HEK293 (cell line): ENCODE results near the gene PDE4D.

Source experiments
- BCL11B ChIP-seq: fragments of 450-650 bp; formaldehyde crosslinking; IDR thresholded peaks from 2 replicates; pipeline ENCODE4 v1.5.1; 2016; ENCODE audit warnings: low read depth, missing biosample characterization, missing genetic modification characterization
- ELK4 ChIP-seq: IDR thresholded peaks from 2 replicates; pipeline ENCODE4 v1.6.1; 2011; ENCODE audit warnings: mild to moderate bottlenecking, low read depth, low read length, borderline replicate concordance
- HIC1 ChIP-seq: fragments of 450-650 bp; formaldehyde crosslinking; IDR thresholded peaks from 2 replicates; pipeline ENCODE4 v1.5.1; 2016; ENCODE audit warnings: missing biosample characterization, missing genetic modification characterization
- HOXC10 ChIP-seq: sonication (generic); formaldehyde crosslinking; IDR thresholded peaks from 2 replicates; pipeline ENCODE4 v1.8.1; 2023; ENCODE audit warnings: mild to moderate bottlenecking, missing genetic modification reagents
- KLF17 ChIP-seq: fragments of 450-650 bp; formaldehyde crosslinking; IDR thresholded peaks from 2 replicates; pipeline ENCODE4 v1.5.1; 2016; ENCODE audit warnings: missing biosample characterization, missing genetic modification characterization
- KLF8 ChIP-seq: fragments of 450-650 bp; formaldehyde crosslinking; IDR thresholded peaks from 2 replicates; pipeline ENCODE4 v1.5.1; 2016; ENCODE audit warnings: missing biosample characterization, missing genetic modification characterization
- SALL2 ChIP-seq: fragments of 450-650 bp; formaldehyde crosslinking; IDR thresholded peaks from 2 replicates; pipeline ENCODE4 v1.5.0; 2017; ENCODE audit warnings: missing biosample characterization, mild to moderate bottlenecking, missing genetic modification characterization, borderline replicate concordance
- SP2 ChIP-seq: fragments of 450-650 bp; formaldehyde crosslinking; IDR thresholded peaks from 2 replicates; pipeline ENCODE4 v1.5.1; 2016; ENCODE audit warnings: missing biosample characterization, missing genetic modification characterization
- ZBTB10 ChIP-seq: fragments of 450-650 bp; formaldehyde crosslinking; IDR thresholded peaks from 2 replicates; pipeline ENCODE4 v1.5.1; 2016; ENCODE audit warnings: missing biosample characterization, missing genetic modification characterization
- ZBTB26 ChIP-seq: fragments of 450-650 bp; formaldehyde crosslinking; optimal IDR thresholded peaks from 2 replicates; pipeline ENCODE3; 2016; ENCODE audit warnings: missing biosample characterization, mild to moderate bottlenecking, missing genetic modification characterization
- ZBTB8A ChIP-seq: fragments of 450-650 bp; formaldehyde crosslinking; IDR thresholded peaks from 2 replicates; pipeline ENCODE4 v1.5.1; 2016; ENCODE audit warnings: missing biosample characterization, missing genetic modification characterization
- ZIC2 ChIP-seq: fragments of 450-650 bp; formaldehyde crosslinking; IDR thresholded peaks from 2 replicates; pipeline ENCODE4 v1.5.1; 2016; ENCODE audit warnings: missing biosample characterization, missing genetic modification characterization
- ZNF146 ChIP-seq: fragments of 450-650 bp; formaldehyde crosslinking; IDR thresholded peaks from 2 replicates; pipeline ENCODE4 v1.5.1; 2016; ENCODE audit warnings: missing biosample characterization, missing genetic modification characterization
- ZNF157 ChIP-seq: fragments of 450-650 bp; formaldehyde crosslinking; IDR thresholded peaks from 2 replicates; pipeline ENCODE4 v1.5.1; 2016; ENCODE audit warnings: missing biosample characterization, missing genetic modification characterization
- ZNF214 ChIP-seq: fragments of 450-650 bp; formaldehyde crosslinking; IDR thresholded peaks from 2 replicates; pipeline ENCODE4 v1.5.1; 2017; ENCODE audit warnings: missing biosample characterization, mild to moderate bottlenecking, missing genetic modification characterization, borderline replicate concordance
- ZNF223 ChIP-seq: fragments of 450-650 bp; formaldehyde crosslinking; IDR thresholded peaks from 2 replicates; pipeline ENCODE4 v1.5.1; 2016; ENCODE audit warnings: missing biosample characterization, missing genetic modification characterization
- ZNF24 ChIP-seq: fragments of 450-650 bp; formaldehyde crosslinking; IDR thresholded peaks from 2 replicates; pipeline ENCODE4 v1.5.1; 2016; ENCODE audit warnings: missing biosample characterization, missing genetic modification characterization
- ZNF266 ChIP-seq: fragments of 450-650 bp; formaldehyde crosslinking; IDR thresholded peaks from 2 replicates; pipeline ENCODE4 v1.5.1; 2016; ENCODE audit warnings: missing biosample characterization, missing genetic modification characterization, low read depth
- ZNF280C ChIP-seq: fragments of 450-650 bp; formaldehyde crosslinking; IDR thresholded peaks from 2 replicates; pipeline ENCODE4 v1.5.1; 2016; ENCODE audit warnings: missing biosample characterization, missing genetic modification characterization
- ZNF324 ChIP-seq: fragments of 450-650 bp; formaldehyde crosslinking; IDR thresholded peaks from 2 replicates; pipeline ENCODE4 v1.5.1; 2016; ENCODE audit warnings: missing biosample characterization, missing genetic modification characterization
- ZNF521 ChIP-seq: fragments of 450-650 bp; formaldehyde crosslinking; IDR thresholded peaks from 2 replicates; pipeline ENCODE4 v1.5.1; 2017; ENCODE audit warnings: missing biosample characterization, mild to moderate bottlenecking, missing genetic modification characterization
- ZNF558 ChIP-seq: fragments of 450-650 bp; formaldehyde crosslinking; IDR thresholded peaks from 2 replicates; pipeline ENCODE4 v1.5.1; 2016; ENCODE audit warnings: missing biosample characterization, missing genetic modification characterization
- ZNF561 ChIP-seq: fragments of 450-650 bp; IDR thresholded peaks from 2 replicates; pipeline ENCODE4 v1.5.1; 2018; ENCODE audit warnings: missing biosample characterization, missing genetic modification characterization, borderline replicate concordance
- ZNF585B ChIP-seq: fragments of 450-650 bp; formaldehyde crosslinking; IDR thresholded peaks from 2 replicates; pipeline ENCODE4 v1.5.1; 2016; ENCODE audit warnings: missing biosample characterization, missing genetic modification characterization
- ZNF600 ChIP-seq: fragments of 450-650 bp; formaldehyde crosslinking; IDR thresholded peaks from 2 replicates; pipeline ENCODE4 v1.5.1; 2016; ENCODE audit warnings: missing biosample characterization, missing genetic modification characterization
- ZNF624 ChIP-seq: fragments of 450-650 bp; formaldehyde crosslinking; IDR thresholded peaks from 2 replicates; pipeline ENCODE4 v1.5.1; 2017; ENCODE audit warnings: missing biosample characterization, missing genetic modification characterization
- ZNF639 ChIP-seq: fragments of 450-650 bp; formaldehyde crosslinking; IDR thresholded peaks from 2 replicates; pipeline ENCODE4 v1.5.1; 2016; ENCODE audit warnings: missing biosample characterization, missing genetic modification characterization
- ZNF654 ChIP-seq: fragments of 450-650 bp; formaldehyde crosslinking; IDR thresholded peaks from 2 replicates; pipeline ENCODE4 v1.5.1; 2016; ENCODE audit warnings: low read depth, missing biosample characterization, missing genetic modification characterization
- ZNF777 ChIP-seq: fragments of 450-650 bp; formaldehyde crosslinking; IDR thresholded peaks from 2 replicates; pipeline ENCODE4 v1.5.1; 2017; ENCODE audit warnings: missing biosample characterization, missing genetic modification characterization, borderline replicate concordance

PDE4D gene

GRCh38 chr5:59712836-59713497 is 180.6 kb downstream of the PDE4D start (continued):
- no peak for TF ChIP-seq ZBTB10 (tag by site-specific recombination)
- TF ChIP-seq SP2 (tag by site-specific recombination), result no peak
- no peak for TF ChIP-seq ZNF639 (tag by site-specific recombination)
- no peak for TF ChIP-seq KLF17 (tag by site-specific recombination)
- TF ChIP-seq ZBTB26 (tag by site-specific recombination), result no peak
- TF ChIP-seq HIC1 (tag by site-specific recombination), result no peak
- TF ChIP-seq ELK4, result no peak
- TF ChIP-seq ZNF521 (tag by site-specific recombination), result no peak
- no peak for TF ChIP-seq ZNF324 (tag by site-specific recombination)
- TF ChIP-seq ZNF214, result peak; percentile 56; the same call in 1 of the 2 replicates
- no peak for TF ChIP-seq ZNF624 (tag by site-specific recombination)
- no peak for TF ChIP-seq ZNF223
- TF ChIP-seq ZBTB8A (tag by site-specific recombination), result no peak
- TF ChIP-seq ZNF654 (tag by site-specific recombination), result no peak
- 0 out of 2 replicates have a peak, but pooled peaks have one; percentile 20 for TF ChIP-seq ZNF561 (tag by site-specific recombination)
- TF ChIP-seq KLF8 (tag by site-specific recombination), result no peak
- TF ChIP-seq BCL11B (tag by site-specific recombination), result no peak
- TF ChIP-seq ZNF585B (tag by site-specific recombination), result peak; percentile 65
- no peak for TF ChIP-seq ZNF280C (tag by site-specific recombination)
- TF ChIP-seq ZNF558 (tag by site-specific recombination), result peak; percentile 57; the same call in 1 of the 2 replicates
- TF ChIP-seq ZNF24 (tag by site-specific recombination), result no peak
- no peak for TF ChIP-seq ZNF146 (tag by site-specific recombination)
- no peak for TF ChIP-seq HOXC10 (CRISPR knock-in tag)
- no peak for TF ChIP-seq SALL2 (tag by site-specific recombination)
- no peak for TF ChIP-seq ZNF777 (tag by site-specific recombination)
- no peak for TF ChIP-seq ZNF266
- TF ChIP-seq ZNF157 (tag by site-specific recombination), result 0 out of 2 replicates have a peak, but pooled peaks have one; percentile 50
- TF ChIP-seq ZIC2 (tag by site-specific recombination), result no peak
- no peak for TF ChIP-seq ZNF600
